ENCODE results near the gene PRKG1. TPM values are rescaled to one million over a fixed set of nuclear protein-coding genes. Genes with fewer than 3 reads are reported as not detected.

The PRKG1 gene
- total RNA-seq, 4 donors from 2014 or later = 24.5 to 46.1 (median 37.1) TPM

DNA sequence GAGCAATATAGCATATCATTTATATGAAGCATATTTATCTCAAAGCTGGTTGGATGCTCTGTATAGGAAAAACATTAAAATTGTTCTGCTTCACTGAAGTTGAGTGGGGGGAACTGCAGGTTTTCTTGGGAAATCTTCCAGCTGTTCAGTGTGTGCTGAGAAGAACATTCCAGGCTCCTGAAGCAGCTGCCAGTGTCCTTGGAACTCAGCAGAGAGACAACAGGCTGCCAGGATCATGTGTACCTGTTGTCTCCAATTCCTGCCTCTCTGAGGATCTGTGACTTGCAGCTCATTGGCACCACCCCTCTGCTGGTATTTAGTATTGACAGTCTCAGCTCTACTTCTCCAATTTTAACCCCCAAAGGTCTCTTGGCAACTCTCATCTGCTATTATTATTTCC lies 42.3 kb upstream of the PRKG1 start:
- no peak overlapping the region for H3K27ac ChIP-seq (replicated peaks in 1 of 4)
- no peak for TF ChIP-seq POLR2A (IDR thresholded peaks at IDR 0.05; ENCODE audit: low read depth)
- no peak for TF ChIP-seq EP300 (IDR thresholded peaks at IDR 0.05)
- TF ChIP-seq, protein P1, sequence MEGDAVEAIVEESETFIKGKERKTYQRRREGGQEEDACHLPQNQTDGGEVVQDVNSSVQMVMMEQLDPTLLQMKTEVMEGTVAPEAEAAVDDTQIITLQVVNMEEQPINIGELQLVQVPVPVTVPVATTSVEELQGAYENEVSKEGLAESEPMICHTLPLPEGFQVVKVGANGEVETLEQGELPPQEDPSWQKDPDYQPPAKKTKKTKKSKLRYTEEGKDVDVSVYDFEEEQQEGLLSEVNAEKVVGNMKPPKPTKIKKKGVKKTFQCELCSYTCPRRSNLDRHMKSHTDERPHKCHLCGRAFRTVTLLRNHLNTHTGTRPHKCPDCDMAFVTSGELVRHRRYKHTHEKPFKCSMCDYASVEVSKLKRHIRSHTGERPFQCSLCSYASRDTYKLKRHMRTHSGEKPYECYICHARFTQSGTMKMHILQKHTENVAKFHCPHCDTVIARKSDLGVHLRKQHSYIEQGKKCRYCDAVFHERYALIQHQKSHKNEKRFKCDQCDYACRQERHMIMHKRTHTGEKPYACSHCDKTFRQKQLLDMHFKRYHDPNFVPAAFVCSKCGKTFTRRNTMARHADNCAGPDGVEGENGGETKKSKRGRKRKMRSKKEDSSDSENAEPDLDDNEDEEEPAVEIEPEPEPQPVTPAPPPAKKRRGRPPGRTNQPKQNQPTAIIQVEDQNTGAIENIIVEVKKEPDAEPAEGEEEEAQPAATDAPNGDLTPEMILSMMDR (IDR thresholded peaks at IDR 0.05) = no peak
- TF ChIP-seq POLR2AphosphoS5 (IDR thresholded peaks at IDR 0.05) = no peak
- no peak for DNase-seq (ENCODE audit: extremely low spot score)
- H3K9me3 ChIP-seq = no peaks in the 10 kb centered on the region
- H3K27me3 ChIP-seq = no peaks in the 10 kb centered on the region
- no peaks in the 10 kb centered on the region for H3K36me3 ChIP-seq
- no peak overlapping the region for H3K4me3 ChIP-seq
- H3K4me1 ChIP-seq = peaks cover 6 to 27% (median 19%) of the 10 kb centered on the region in 4 donors
- intact Hi-C loops (cut with DNase I) = no loop called here

DNA sequence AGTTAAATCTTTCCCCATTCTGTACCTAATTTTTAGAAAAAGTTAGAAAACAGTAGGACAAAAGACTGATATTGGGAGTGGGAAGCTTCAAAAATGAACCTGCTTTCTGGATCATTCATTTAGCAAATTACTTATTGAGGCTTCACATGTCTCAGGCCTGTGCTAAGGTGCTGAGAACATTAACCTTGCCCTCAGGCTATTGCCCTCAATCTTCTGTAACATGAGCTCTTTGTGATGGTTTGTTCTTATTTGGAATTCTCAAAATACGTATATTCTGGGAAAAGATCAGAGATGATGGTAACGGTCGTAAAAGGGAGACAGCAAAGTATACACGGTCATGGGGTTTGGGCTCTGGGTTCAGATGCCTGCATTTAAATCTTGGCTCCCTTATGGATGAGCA lies 39.5 kb upstream of the PRKG1 start:
- intact Hi-C loops (cut with DNase I) = no loop called here
- Histone ChIP-seq H3K27me3 (no peaks in the 10 kb centered on the region), H3K4me3 (no peak overlapping the region), H3K36me3 (no peaks in the 10 kb centered on the region), H3K4me1 (peaks cover 0 to 9% (median 5%) of the 10 kb centered on the region in 4 donors), H3K9me3 (no peaks in the 10 kb centered on the region), H3K27ac (replicated peaks in 1 of 4) (no peak overlapping the region)
- 94% methylated on average over 4 of the region's 4 CpGs for WGBS
- DNase-seq (ENCODE audit: extremely low spot score) = no peak
- TF ChIP-seq EP300 (IDR thresholded peaks at IDR 0.05) = no peak
- TF ChIP-seq POLR2AphosphoS5 (IDR thresholded peaks at IDR 0.05) = no peak
- TF ChIP-seq, protein P1 (IDR thresholded peaks at IDR 0.05) = no peak
- TF ChIP-seq POLR2A (IDR thresholded peaks at IDR 0.05; ENCODE audit: low read depth) = no peak

DNA sequence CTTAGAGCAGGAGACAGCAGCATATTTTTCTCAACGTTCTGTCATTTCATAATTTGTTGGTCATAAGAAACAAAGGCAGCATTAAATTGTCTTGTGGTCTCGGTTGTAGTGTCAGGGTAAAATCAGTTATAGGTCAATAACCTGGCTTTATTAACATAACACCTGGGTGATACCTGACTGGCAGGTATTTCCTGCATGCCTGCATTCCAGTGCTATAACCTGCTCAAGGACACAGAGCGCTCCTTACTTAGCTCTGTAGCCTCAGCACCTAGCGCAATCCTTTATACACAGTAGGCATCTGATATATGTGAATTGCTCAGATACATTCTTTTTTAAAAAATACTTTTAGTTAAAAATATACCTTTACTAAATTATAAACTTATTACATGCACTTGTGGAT lies 38.9 kb upstream of the PRKG1 start:
- no peak overlapping the region for H3K27ac ChIP-seq (replicated peaks in 1 of 4)
- H3K4me1 ChIP-seq = peaks cover 0 to 9% (median 5%) of the 10 kb centered on the region in 4 donors
- DNase-seq (ENCODE audit: extremely low spot score) = no peak
- no peaks in the 10 kb centered on the region for H3K9me3 ChIP-seq
- no peak overlapping the region for H3K4me3 ChIP-seq
- H3K27me3 ChIP-seq = no peaks in the 10 kb centered on the region
- intact Hi-C loops (cut with DNase I) = no loop called here
- H3K36me3 ChIP-seq = no peaks in the 10 kb centered on the region
- 96% methylated on average over 4 of the region's 4 CpGs for WGBS
- TF ChIP-seq, protein P1 (IDR thresholded peaks at IDR 0.05) = no peak
- no peak for TF ChIP-seq EP300 (IDR thresholded peaks at IDR 0.05)

DNA sequence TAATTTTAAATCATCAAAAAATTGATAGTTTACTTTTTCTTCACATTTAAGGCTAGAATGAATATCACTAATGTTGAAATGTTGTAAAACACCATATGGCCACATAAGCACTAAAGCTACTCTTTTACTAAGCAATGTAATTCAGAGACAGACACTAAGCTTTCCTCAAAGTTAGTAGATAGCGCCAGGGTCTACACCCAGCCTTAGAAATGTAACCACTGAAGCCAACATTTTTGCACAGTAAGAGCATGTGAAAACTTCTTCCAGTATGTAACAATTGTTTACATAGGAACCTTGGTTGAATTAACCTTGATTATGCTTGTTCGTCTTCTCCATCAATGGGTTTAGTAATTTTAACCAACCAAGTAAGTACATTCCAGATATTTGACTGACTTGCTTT lies 28.4 kb upstream of the PRKG1 start:
- intact Hi-C loops (cut with DNase I) = loop anchor here (5.0 kb wide), 1 partner anchor 34 kb away; no protein-coding TSS in a partner anchor
- Histone ChIP-seq H3K9me3 (no peaks in the 10 kb centered on the region), H3K27ac (replicated peaks in 1 of 4) (no peak overlapping the region), H3K36me3 (no peaks in the 10 kb centered on the region), H3K4me3 (no peak overlapping the region), H3K4me1 (no peaks in the 10 kb centered on the region), H3K27me3 (no peaks in the 10 kb centered on the region)
- 96% methylated on average over 2 of the region's 2 CpGs for WGBS
- DNase-seq (ENCODE audit: extremely low spot score) = no peak
- TF ChIP-seq POLR2A (IDR thresholded peaks at IDR 0.05; ENCODE audit: low read depth) = no peak
- no peak for TF ChIP-seq EP300 (IDR thresholded peaks at IDR 0.05)
- TF ChIP-seq POLR2AphosphoS5 (IDR thresholded peaks at IDR 0.05) = no peak
- TF ChIP-seq, protein P1 (IDR thresholded peaks at IDR 0.05) = no peak

DNA sequence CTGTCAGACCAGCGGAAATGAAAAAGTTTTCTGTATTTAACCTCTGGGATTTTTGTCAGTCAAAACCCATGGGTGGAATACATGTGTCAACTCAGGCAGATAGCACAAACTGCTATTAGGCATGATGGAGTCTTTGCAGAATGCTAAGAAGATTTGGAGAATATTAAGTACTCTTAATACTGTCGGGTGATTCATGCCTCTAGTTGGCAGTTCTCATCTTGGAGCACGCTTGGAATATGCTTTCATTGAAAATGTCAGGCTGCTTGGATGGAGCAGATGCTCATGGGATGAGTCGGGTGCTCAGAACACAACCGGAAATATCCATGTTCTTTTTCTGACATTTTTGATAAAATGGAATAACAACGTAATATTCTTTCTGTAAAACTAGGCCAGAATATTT lies 27.6 kb upstream of the PRKG1 start:
- intact Hi-C loops (cut with DNase I) = loop anchor here (5.0 kb wide), 1 partner anchor 34 kb away; no protein-coding TSS in a partner anchor
- Histone ChIP-seq H3K9me3 (no peaks in the 10 kb centered on the region), H3K27ac (replicated peaks in 1 of 4) (no peak overlapping the region), H3K27me3 (no peaks in the 10 kb centered on the region), H3K36me3 (no peaks in the 10 kb centered on the region), H3K4me1 (peaks cover 0 to under 1% (median 0%) of the 10 kb centered on the region in 4 donors), H3K4me3 (no peak overlapping the region)
- 92% methylated on average over 6 of the region's 6 CpGs for WGBS
- TF ChIP-seq EP300 (IDR thresholded peaks at IDR 0.05) (no peak), POLR2A (IDR thresholded peaks at IDR 0.05; ENCODE audit: low read depth) (no peak), POLR2AphosphoS5 (IDR thresholded peaks at IDR 0.05) (no peak)
- TF ChIP-seq, protein P1 (IDR thresholded peaks at IDR 0.05) = no peak
- DNase-seq (ENCODE audit: extremely low spot score) = no peak

Measured in esophagus muscularis mucosa (tissue), 4 donors.